Loucy (cell line): Measurements from ENCODE around the gene PACSIN1.

Experiments
- H2AFZ ChIP-seq: fragments of 200-600 bp; sonication (generic); 2 replicates; pipeline ENCODE4 v1.6.0; 2016; ENCODE audit warnings: antibody characterized with exemption, mild to moderate bottlenecking, low read length, moderate library complexity
- H3F3A ChIP-seq: fragments of 200-600 bp; 2 replicates; pipeline ENCODE4 v1.6.0; 2016; ENCODE audit warnings: antibody characterized with exemption, low read depth, mild to moderate bottlenecking
- H3K27me3 ChIP-seq: fragments of 200-600 bp; sonication (generic); 2 replicates; pipeline ENCODE4 v1.6.1; 2014; ENCODE audit warnings: low read length, mild to moderate bottlenecking; ENCODE audit not compliant: insufficient read depth, poor library complexity, severe bottlenecking
- H3K36me3 ChIP-seq: fragments of 200-600 bp; sonication (generic); 2 replicates; pipeline ENCODE4 v1.6.1; 2016; ENCODE audit warnings: low read length; ENCODE audit not compliant: insufficient read depth
- H3K4me1 ChIP-seq: fragments of 200-600 bp; sonication (generic); 2 replicates; pipeline ENCODE4 v1.5.1; 2014; ENCODE audit warnings: low read length, mild to moderate bottlenecking; ENCODE audit not compliant: insufficient read depth, poor library complexity, severe bottlenecking
- H3K4me2 ChIP-seq: fragments of 200-600 bp; sonication (generic); 2 replicates; pipeline ENCODE4 v1.6.0; 2014; ENCODE audit warnings: antibody characterized with exemption, low read length, low read depth, mild to moderate bottlenecking; ENCODE audit not compliant: poor library complexity, severe bottlenecking
- H3K4me3 ChIP-seq: fragments of 200-600 bp; sonication (generic); 2 replicates; pipeline ENCODE4 v1.5.1; 2014; ENCODE audit warnings: low read length, mild to moderate bottlenecking, mixed read lengths; ENCODE audit not compliant: poor library complexity, severe bottlenecking
- H3K79me2 ChIP-seq: fragments of 200-600 bp; sonication (generic); 2 replicates; pipeline ENCODE4 v1.6.1; 2014; ENCODE audit warnings: low read length; ENCODE audit not compliant: insufficient read depth
- H3K9ac ChIP-seq: fragments of 200-600 bp; sonication (generic); 2 replicates; pipeline ENCODE4 v1.6.0; 2014; ENCODE audit warnings: mild to moderate bottlenecking, low read depth, low read length, moderate library complexity; ENCODE audit not compliant: poor library complexity, severe bottlenecking
- H3K9me2 ChIP-seq: fragments of 200-600 bp; sonication (generic); replicated peaks from 2 replicates; pipeline ENCODE4 v1.6.1; 2016; ENCODE audit warnings: low read depth, low read length, mixed read lengths
- H3K9me3 ChIP-seq: fragments of 200-600 bp; sonication (generic); 2 replicates; pipeline ENCODE4 v1.6.1; 2014; ENCODE audit warnings: mild to moderate bottlenecking, antibody characterized with exemption, low read length, low read depth; ENCODE audit not compliant: insufficient read depth
- H4K20me1 ChIP-seq: fragments of 200-600 bp; sonication (generic); 2 replicates; pipeline ENCODE4 v1.6.0; 2014; ENCODE audit warnings: antibody characterized with exemption, low read length, mild to moderate bottlenecking; ENCODE audit not compliant: insufficient read depth, poor library complexity, severe bottlenecking
- CTCF ChIP-seq: fragments of 200-600 bp; sonication (generic); conservative IDR thresholded peaks from 2 replicates; pipeline ENCODE4 v1.5.1; 2014; ENCODE audit warnings: mild to moderate bottlenecking, antibody characterized with exemption, low read length
- EZH2phosphoT487 ChIP-seq: fragments of 200-600 bp; IDR thresholded peaks from 2 replicates; pipeline ENCODE4 v1.6.1; 2018; ENCODE audit warnings: antibody characterized with exemption, mild to moderate bottlenecking, moderate library complexity, borderline replicate concordance

PACSIN1 gene

DNA sequence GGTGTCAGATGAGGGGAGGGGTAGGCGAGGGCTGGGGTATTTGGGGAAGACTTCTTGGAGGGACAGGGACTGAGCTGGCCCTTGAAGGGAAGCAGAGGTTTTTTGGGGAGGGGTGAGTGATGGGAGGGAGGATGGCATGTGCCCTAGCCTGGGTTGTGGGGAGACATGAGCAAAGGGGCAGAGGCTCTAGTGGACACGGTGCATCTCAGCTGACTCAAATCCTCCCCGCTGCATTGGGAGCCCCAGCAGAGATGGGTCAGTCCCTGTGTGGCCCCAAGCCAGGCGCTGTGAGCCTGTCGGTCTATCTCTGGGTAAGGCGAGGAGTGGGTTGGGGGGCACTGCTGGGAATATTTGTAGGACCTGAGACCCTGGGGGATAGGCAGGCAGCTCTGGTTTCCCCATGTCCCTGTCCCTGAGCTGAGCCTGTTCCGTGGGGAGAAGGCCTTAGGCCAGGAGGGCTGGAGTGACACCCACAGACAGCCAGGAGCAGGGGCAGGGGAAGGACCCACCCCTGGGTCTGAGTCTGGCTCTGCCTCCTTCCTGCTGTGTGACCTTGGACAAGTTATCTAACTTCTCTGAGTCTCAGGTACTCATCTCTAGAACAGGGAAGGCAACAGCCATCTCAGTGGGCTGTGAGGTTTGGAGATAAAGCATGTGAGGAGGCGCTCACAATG is 54.2 kb downstream of the PACSIN1 start:
- TF ChIP-seq CTCF = no peak
- no peak for TF ChIP-seq EZH2phosphoT487
- Histone ChIP-seq H3K4me2 (no peak overlapping the region), H3K4me3 (no peak overlapping the region), H3K36me3 (no peaks in the 10 kb centered on the region), H3K9ac (no peak overlapping the region), H3F3A (no peaks in the 10 kb centered on the region), H3K4me1 (no peaks in the 10 kb centered on the region), H4K20me1 (no peaks in the 10 kb centered on the region), H3K27me3 (no peaks in the 10 kb centered on the region), H2AFZ (no peak overlapping the region), H3K79me2 (no peaks in the 10 kb centered on the region), H3K9me2 (no peaks in the 10 kb centered on the region), H3K9me3 (no peaks in the 10 kb centered on the region)

- Histone ChIP-seq H2AFZ (no peak overlapping the region), H4K20me1 (no peaks in the 10 kb centered on the region), H3K4me2 (no peak overlapping the region), H3K79me2 (no peaks in the 10 kb centered on the region), H3K27me3 (no peaks in the 10 kb centered on the region), H3K9me3 (no peaks in the 10 kb centered on the region), H3K4me3 (no peak overlapping the region), H3F3A (no peaks in the 10 kb centered on the region), H3K36me3 (no peaks in the 10 kb centered on the region), H3K9me2 (no peaks in the 10 kb centered on the region), H3K4me1 (no peaks in the 10 kb centered on the region), H3K9ac (no peak overlapping the region)
- TF ChIP-seq EZH2phosphoT487 (no peak), CTCF (no peak)
Observed at GRCh38 chr6:34520645-34521462, 55.0 kb downstream of the PACSIN1 start.

DNA sequence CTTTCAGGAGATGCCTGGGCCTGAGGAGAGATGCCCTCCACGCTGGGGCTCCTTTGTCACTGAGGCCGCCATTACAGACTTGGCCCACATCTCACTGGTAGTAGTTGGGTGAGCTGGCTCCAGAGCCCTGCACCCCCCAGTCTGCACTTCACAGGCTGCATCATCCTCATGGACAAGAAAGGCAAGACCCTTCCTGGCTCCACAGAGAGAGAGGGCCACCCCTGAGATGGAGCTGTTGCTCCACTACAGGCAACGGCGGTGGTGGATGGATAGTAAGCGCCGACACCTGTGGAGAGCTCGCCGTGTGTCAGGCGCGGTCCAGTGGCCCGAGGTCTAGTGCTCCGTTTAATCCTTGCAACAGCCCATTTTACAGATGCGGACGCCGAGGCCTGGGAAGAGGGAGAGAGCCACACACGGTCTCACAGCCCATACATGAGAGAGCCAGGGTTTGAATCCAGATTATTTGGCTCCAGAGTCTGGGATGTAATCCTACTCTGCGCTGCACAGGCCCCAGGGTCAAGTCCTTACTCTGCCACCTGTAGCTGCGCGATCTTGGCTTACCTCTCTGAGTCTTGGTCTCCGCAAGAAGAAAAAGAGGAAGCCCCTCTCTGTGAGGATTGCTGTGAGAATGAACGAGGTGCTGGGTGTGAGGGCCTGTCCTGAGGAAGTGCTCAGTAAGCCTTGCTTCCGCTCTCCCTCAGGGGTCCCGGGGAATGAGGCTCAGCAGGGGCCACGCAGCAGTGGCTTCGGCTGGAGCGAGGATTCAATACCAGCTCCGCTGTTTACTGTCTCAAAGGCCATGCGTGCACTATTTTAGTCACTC is 55.8 kb downstream of the PACSIN1 start:
- Histone ChIP-seq H3K4me3 (no peak overlapping the region), H3K27me3 (no peaks in the 10 kb centered on the region), H2AFZ (no peak overlapping the region), H3K9ac (no peak overlapping the region), H3K9me2 (no peaks in the 10 kb centered on the region), H3K9me3 (no peaks in the 10 kb centered on the region), H3K4me2 (no peak overlapping the region), H3K4me1 (no peaks in the 10 kb centered on the region), H3F3A (no peaks in the 10 kb centered on the region), H4K20me1 (no peaks in the 10 kb centered on the region), H3K79me2 (no peaks in the 10 kb centered on the region), H3K36me3 (no peaks in the 10 kb centered on the region)
- TF ChIP-seq CTCF = no peak
- no peak for TF ChIP-seq EZH2phosphoT487
